Lung (tissue), 12 donors: ENCODE data around the gene SMAD2. TPM values are rescaled to one million over a fixed set of nuclear protein-coding genes. Genes with fewer than 3 reads are reported as not detected.

Experiments
- ATAC-seq: fragments of 200-7000 bp; cut with Tn5 transposase; one replicate; pipeline ENCODE4 v1.9.1; 2020; ENCODE audit warnings: moderate number of reproducible peaks; ENCODE audit not compliant: insufficient read depth, low FRiP score
- DNase-seq, 3 donors: peaks; one replicate each; pipeline ENCODE4 v3.0.0-alpha.2; 2013 to 2017
- H3K27ac ChIP-seq, 2 donors: one replicate each; pipeline ENCODE4 v1.5.1; 2013; ENCODE audit warnings: mild to moderate bottlenecking in 2 of 2, moderate library complexity in 2 of 2, control low read depth in 1 of 2, inconsistent platforms in 1 of 2, low read depth in 1 of 2, low read length in 1 of 2
- H3K27me3 ChIP-seq, 3 donors: one replicate each; pipeline ENCODE4 v1.5.1; 2013; ENCODE audit warnings: low read length in 2 of 3; ENCODE audit not compliant: control insufficient read depth in 3 of 3, insufficient read depth in 3 of 3
- H3K36me3 ChIP-seq, 4 donors: one replicate each; pipeline ENCODE4 v1.5.1; 2013; ENCODE audit warnings: low read length in 4 of 4, mild to moderate bottlenecking in 1 of 4, moderate library complexity in 1 of 4; ENCODE audit not compliant: control insufficient read depth in 4 of 4, insufficient read depth in 4 of 4
- H3K4me1 ChIP-seq, 5 donors: one replicate each; pipeline ENCODE4 v1.5.1; 2013; ENCODE audit warnings: low read length in 5 of 5, mild to moderate bottlenecking in 2 of 5, moderate library complexity in 1 of 5; ENCODE audit not compliant: control insufficient read depth in 5 of 5, insufficient read depth in 5 of 5
- H3K4me3 ChIP-seq: one replicate; pipeline ENCODE4 v1.5.1; 2013; ENCODE audit warnings: mild to moderate bottlenecking, control low read depth, moderate library complexity
- H3K9ac ChIP-seq, 2 donors: one replicate each; pipeline ENCODE4 v1.5.1; 2013; ENCODE audit warnings: low read length in 2 of 2, control low read depth in 1 of 2; ENCODE audit not compliant: insufficient read depth in 1 of 2
- H3K9me3 ChIP-seq, 4 donors: one replicate each; pipeline ENCODE4 v1.5.1; 2013; ENCODE audit warnings: low read length in 3 of 4, mild to moderate bottlenecking in 1 of 4, moderate library complexity in 1 of 4; ENCODE audit not compliant: control insufficient read depth in 4 of 4, insufficient read depth in 3 of 4
- WGBS, 2 donors: extraction: QIAGEN DNeasy Blood & Tissue Kit; methylation state at CpG; one replicate each; pipeline ENCODE4 v1.1.7; 2013; 5-methylcytosine and 5-hydroxymethylcytosine counted together
- polyA plus RNA-seq, 2 donors: library from polyadenylated mRNA; stranded (reverse); fragments of 200-250 nt; gene quantifications; one replicate each; pipeline ENCODE4 v1.2.1, GENCODE V29; 2013
- total RNA-seq, 2 donors: library from RNA; depleted of rRNA in 1 of 2; stranded (reverse); fragments of >200 nt in 1 of 2; gene quantifications; one replicate each; pipeline ENCODE4 v1.2.1, GENCODE V29; 2014 to 2021
- TF ChIP-seq, protein P1 (sequence below): IDR thresholded peaks from 2 replicates; pipeline ENCODE4 v1.5.1; 2012; ENCODE audit warnings: mild to moderate bottlenecking; ENCODE audit errors: control extremely low read depth, extremely low read depth
- donor health status: control.
- donor health status: control.
- donor health status: Bipolar disorder and iron deficiency.
- donor health status: healthy.
- donor health status: DM: yes; HTN: yes; CAD: no.

Gene SMAD2
- total and polyA plus RNA-seq, 4 donors: 30.6 to 161 (median 90.2) TPM

GRCh38 chr18:47780011-47780725 lies 150.3 kb downstream of the SMAD2 start:
- H3K4me1 ChIP-seq: no peaks in the 10 kb centered on the region
- H3K27me3 ChIP-seq: no peaks in the 10 kb centered on the region
- H3K4me3 ChIP-seq: no peak overlapping the region
- no peak overlapping the region for H3K9ac ChIP-seq
- no peak overlapping the region for H3K27ac ChIP-seq
- 85 to 87% methylated on average over 11 of the region's 11 CpGs for WGBS, 2 donors
- peaks cover 0 to 6% (median 4%) of the 10 kb centered on the region in 4 donors for H3K9me3 ChIP-seq
- ATAC-seq (no peak), DNase-seq (no peak)
- H3K36me3 ChIP-seq: no peaks in the 10 kb centered on the region
- TF ChIP-seq, protein P1, sequence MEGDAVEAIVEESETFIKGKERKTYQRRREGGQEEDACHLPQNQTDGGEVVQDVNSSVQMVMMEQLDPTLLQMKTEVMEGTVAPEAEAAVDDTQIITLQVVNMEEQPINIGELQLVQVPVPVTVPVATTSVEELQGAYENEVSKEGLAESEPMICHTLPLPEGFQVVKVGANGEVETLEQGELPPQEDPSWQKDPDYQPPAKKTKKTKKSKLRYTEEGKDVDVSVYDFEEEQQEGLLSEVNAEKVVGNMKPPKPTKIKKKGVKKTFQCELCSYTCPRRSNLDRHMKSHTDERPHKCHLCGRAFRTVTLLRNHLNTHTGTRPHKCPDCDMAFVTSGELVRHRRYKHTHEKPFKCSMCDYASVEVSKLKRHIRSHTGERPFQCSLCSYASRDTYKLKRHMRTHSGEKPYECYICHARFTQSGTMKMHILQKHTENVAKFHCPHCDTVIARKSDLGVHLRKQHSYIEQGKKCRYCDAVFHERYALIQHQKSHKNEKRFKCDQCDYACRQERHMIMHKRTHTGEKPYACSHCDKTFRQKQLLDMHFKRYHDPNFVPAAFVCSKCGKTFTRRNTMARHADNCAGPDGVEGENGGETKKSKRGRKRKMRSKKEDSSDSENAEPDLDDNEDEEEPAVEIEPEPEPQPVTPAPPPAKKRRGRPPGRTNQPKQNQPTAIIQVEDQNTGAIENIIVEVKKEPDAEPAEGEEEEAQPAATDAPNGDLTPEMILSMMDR: no peak

GRCh38 chr18:47779381-47779780 lies 151.1 kb downstream of the SMAD2 start:
- TF ChIP-seq, protein P1: no peak
- 82 to 90% methylated on average over 3 of the region's 3 CpGs for WGBS, 2 donors
- no peaks in the 10 kb centered on the region for H3K36me3 ChIP-seq
- peaks cover 0 to 6% (median 0%) of the 10 kb centered on the region in 4 donors for H3K9me3 ChIP-seq
- H3K27ac ChIP-seq: no peak overlapping the region
- H3K4me1 ChIP-seq: no peaks in the 10 kb centered on the region
- no peak overlapping the region for H3K9ac ChIP-seq
- ATAC-seq: no peak
- H3K4me3 ChIP-seq: no peak overlapping the region
- no peak for DNase-seq
- H3K27me3 ChIP-seq: no peaks in the 10 kb centered on the region

- TF ChIP-seq, protein P1: no peak
- ATAC-seq (no peak), DNase-seq (no peak)
- no peaks in the 10 kb centered on the region for H3K4me1 ChIP-seq
- no peaks in the 10 kb centered on the region for H3K27me3 ChIP-seq
- H3K36me3 ChIP-seq: no peaks in the 10 kb centered on the region
- peaks cover 0 to 2% (median 0%) of the 10 kb centered on the region in 4 donors for H3K9me3 ChIP-seq
- no peak overlapping the region for H3K9ac ChIP-seq
- H3K27ac ChIP-seq: no peak overlapping the region
- H3K4me3 ChIP-seq: no peak overlapping the region
- WGBS, 2 donors: 89 to 91% methylated on average over 2 of the region's 2 CpGs
These were observed 152.8 kb downstream of the SMAD2 start for GRCh38 chr18:47777626-47778025.
